Measurements from ENCODE around the gene KRTAP12-4.
"Not testable (repeated sequence)": the region's sequence is repeated elsewhere in the genome, so short reads cannot be mapped to it uniquely, and the experiment has no call there.

KRTAP12-4 gene

DNA sequence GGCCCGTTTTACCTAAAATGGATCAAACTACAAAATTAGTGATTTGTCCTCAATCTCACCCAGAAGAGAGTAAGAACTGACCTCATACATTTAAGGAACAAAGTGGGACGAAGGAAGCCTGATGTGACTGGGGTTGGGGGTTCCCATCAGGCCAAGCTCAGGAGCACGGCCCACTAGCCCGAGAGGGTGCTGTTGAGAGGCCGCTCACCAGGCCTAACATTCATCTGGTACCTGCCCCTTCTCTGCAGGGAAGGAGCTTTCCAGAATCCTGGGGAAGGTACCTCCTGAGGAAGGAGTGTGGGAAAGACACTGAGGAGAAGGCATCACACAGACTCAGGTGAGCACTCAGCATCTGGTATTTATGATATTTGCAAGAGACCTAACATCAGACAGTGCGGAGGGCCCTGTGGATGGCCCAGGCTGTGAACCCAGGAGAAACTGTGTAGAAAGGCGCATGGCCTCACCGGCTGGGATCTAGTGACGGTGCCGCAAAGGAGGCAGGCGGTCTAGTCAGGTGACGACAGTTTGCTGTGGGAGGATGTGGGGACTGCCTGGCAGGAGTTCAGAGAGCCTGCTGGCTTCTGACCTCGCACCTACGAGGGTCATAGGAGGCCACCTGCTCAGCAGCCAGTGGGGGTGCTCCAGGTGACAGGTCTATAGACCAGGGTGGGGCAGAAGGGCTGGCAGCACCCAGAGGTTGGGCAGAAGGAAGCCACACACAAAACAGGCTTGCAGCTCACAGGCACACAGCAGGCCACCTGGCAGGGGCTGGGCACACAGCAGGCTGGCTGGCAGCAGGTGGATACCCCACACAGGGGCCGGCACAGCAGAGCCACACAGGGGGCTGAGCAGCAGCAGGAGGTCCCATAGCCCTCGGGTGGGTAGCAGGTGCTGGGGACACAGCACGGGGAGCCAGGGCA lies 543 bp downstream of the KRTAP12-4 start:
- no peak for DNase-seq

DNA sequence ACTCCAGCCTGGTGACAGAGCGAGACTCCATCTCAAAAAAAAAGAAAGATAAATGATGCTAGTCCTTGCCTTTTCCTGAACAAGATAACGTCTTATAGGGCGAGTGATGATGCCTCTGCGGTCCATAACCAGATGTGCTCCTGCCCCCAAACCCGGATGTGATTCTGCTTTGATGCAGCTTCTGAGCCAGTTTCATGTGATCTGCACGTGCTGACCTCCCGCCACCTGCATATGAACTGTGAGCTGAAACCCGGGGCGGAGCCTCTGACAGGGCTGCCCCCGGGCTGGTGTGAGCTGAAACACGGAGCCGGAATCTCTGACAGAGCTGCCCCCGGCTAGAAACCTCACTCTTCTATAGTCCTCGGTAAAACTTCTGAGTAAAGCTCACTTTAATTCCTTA lies 1.3 kb downstream of the KRTAP12-4 start:
- no peak for DNase-seq

DNA sequence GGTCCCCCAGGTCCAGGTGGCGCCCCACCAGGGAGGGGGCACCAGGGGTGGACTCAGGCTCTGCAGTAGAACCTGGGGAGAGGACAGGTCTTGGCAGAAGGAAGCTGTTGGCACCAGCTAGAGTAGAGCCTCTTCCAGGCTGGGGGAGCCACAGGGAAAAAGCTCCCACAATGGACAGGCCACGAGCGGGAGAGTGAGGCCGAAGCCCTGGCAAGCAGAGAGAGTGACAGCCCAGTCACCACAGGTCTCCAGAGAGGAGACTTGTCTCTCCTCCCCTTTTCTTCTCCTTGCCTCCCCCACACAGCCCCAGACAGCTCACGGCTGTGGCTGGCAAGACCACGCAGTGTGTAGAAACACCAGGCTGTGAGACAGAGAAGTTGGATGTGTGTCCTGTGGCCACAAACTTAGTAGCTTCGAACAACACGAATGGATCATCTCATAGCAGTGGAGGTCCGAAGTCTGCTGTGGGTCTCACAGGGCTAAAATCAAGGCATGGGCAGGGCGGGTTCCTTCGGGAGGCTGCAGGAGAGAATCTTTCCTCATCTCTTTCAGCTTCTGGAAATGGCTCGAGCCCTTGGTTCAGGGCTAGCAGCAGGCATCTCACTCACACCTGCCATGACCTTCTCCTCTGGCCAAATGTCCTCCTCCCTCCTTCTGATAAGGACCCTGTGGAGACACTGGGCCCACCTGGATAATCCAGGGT lies 3.3 kb downstream of the KRTAP12-4 start:
- no peak for DNase-seq

DNA sequence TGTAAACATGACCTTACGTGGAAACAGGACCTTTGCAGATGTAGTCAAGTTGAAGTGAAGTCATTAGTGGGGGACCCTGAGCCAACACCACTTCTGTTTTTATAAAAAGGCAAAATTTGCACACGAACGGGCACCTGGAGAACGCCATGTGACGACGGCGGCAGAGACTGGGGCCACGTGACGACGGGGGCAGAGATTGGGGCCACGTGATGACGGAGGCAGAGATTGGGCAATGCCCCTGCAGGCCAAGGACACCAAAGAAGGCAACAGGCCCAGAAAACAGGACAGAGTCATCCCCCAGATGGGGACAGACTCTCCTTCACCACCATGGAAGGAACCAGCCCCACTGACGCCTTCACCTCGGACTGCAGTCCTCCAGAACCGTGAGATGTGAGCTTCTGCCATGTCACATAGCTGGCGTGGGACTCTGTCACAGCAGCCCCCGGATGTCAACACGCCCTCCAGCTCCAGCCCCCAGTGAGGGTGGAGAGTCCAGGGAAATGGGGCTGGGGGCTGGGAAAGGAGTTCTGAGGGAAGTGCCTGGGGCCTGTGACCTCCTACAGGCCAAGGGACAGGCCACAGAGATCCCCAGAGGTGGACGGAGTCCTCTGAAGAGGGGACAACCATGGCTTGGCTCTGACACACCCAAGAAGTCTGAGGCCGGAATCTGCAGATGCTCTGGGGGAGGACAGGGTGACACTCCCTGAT lies 4.0 kb downstream of the KRTAP12-4 start:
- DNase-seq = no peak

DNA sequence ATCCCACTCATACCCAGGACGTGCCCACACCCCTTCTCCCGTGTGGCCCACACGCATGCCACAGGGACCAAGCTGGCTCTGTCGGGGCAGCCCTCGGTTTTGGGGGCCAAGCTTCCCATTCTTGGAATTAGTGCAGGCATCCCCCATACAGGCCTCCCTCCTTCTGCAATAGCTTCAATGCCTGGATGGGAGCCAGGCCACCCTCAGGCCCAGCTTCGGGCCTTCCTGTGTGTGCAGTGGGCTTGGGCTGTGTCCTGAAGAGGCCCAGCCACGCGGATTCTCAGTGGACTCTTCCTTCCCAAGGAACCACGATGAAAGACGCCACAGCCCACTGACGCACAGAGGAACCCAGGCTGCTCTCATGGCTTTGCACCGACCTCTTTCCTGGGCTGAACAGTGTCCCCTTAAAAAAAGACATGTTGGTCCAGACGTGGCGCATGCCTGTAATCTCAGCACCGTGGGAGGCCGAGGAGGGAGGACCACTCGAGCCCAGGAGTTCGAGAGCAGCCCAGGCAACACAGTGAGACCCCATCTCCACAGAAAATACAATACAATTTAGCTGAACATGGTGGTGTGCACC lies 4.8 kb downstream of the KRTAP12-4 start:
- DNase-seq = no peak

DNA sequence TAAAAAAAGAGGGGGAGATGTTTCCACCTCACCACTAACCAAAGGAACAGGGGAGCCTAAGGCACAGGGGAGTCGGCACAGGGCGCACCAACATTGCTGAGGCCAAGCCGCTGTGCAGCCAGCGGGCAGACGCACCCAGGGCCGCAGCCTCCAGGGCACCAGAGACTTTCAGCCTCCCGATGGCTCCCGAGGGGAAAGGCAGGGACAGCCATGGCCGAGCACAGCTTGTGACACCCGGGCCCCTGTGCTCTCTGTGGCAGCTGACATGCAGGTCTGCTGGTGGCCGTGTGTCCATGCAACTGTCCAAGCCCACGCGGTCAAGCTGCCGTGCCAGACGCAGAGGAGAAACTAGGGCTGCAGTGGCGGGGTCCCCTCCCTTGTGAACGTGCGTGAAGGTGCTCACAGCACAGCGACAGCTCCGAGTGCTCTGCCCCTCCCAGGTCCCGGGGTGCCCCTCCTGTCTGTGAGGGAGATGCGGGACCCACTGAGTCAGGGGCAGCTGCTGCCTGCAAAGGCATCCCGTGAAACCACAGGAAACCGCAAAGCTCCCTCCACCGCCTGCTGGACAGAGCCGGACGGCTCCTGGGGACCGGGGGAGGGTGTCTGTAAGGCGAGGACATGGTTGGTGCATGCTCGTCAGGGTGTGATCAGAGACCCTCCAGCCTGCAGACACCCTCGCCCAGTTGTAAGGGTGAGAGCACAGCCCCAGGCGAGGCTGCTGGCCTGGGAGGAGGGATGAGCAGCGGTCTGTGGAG lies 5.7 kb downstream of the KRTAP12-4 start:
- DNase-seq = no peak

DNA sequence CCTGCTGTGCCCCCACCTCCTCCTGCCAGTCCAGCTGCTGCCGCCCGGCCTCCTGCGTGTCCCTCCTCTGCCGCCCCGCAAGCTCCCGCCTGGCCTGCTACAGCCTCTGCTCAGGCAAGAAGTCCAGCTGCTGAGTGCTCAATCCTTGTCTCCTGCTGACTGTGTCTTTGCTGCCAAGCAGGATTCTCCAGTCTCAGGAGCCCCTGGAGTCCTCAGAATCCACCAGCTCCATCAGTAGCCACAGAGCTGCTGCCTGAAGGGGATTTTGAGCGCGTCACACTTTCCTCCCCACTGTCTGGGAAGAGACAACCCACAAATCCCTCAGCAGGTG lies 7.3 kb downstream of the KRTAP12-4 start:
- no peak for DNase-seq

DNA sequence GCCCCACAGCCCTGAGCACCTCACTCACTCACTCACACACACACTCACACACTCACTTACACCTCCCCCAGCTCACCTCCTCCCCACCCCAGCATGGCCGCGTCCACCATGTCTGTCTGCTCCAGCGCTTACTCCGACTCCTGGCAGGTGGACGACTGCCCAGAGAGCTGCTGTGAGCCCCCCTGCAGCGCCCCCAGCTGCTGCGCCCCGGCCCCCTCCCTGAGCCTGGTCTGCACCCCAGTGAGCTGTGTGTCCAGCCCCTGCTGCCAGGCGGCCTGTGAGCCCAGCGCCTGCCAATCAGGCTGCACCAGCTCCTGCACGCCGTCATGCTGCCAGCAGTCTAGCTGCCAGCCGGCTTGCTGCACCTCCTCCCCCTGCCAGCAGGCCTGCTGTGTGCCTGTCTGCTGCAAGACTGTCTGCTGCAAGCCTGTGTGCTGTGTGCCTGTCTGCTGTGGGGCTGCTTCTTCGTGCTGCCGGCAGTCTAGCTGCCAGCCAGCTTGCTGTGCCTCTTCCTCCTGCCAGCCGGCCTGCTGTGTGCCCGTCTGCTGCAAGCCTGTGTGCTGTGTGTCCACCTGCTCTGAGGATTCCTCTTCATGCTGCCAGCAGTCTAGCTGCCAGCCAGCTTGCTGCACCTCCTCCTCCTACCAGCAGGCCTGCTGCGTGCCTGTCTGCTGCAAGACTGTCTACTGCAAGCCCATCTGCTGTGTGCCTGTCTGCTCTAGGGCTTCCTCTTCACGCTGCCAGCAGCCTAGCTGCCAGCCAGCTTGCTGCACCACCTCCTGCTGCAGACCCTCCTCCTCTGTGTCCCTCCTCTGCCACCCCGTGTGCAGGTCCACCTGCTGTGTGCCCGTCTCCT lies 7.9 kb downstream of the KRTAP12-4 start, which contains the start of gene KRTAP10-11:
TSS of gene KRTAP10-11 (plus strand) at position 49 of the 856 bp plus-strand sequence. CDS start at position 94, 45 bp downstream.
- not testable (repeated sequence) for DNase-seq

DNA sequence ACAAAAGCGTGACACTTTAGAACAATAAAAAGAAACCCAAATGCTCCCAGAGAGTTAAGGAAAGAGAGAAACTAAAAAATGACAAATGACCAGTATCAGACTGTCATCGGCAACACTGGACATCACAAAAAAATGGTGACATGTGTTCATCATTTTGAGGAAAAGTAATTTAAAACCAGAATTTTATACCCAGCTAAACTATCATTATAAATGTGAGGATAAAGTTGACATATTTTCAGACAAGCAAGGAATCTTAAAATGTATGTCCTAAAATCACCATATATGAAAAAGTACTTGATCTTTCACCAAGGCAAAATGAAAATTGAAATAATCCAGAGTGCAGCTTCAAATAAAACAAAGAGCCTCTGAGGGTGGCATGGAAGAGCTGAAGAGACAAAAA lies 9.6 kb downstream of the KRTAP12-4 start:
- DNase-seq = no peak

DNA sequence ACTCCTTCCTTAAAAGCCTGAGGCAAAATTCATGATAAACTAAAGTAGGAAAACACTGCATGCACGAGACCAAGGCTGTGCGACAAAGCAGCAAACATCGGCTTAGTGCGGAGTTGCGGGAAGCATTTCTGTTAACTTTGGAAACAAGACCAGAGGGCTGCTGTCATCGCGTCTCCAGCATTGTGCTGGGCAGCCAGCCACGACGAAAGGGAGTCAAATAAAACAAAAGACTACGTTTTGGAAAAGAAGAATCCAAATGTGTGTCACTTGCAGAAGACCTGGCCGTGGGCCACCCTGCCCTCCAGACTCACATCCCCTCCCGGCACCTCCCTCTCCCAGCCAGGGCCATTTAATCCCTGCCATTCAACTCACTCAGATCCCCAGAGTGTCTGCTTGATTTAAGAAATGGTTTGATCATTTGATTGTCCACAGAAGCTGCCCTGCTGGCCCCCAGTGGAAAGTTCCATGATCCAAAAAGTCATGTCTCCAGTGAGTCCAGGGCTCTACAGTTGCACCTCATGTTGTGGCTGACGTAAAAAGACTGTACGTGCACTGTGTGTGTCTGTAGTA lies 10.6 kb downstream of the KRTAP12-4 start:
- no peak for DNase-seq

DNA sequence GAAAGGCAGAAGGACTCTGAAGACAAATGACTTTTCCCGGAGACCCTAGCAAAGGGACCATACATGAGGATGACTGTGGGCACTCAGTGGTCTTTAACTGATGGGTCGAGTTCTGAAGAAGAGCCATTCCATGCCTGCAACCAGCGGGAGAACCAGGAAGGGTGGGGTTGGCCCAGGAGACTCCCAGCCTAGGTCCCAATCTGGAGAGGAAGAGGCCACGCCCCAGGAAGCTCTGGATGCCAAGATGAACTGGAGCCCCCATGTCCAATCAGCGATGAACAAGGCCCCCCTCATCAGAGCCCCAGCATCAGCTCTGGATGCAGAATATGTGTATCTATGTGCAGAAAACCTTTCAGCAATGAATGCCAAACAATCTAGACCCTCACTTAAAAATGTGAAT lies 13.7 kb downstream of the KRTAP12-4 start:
- no peak for DNase-seq

DNA sequence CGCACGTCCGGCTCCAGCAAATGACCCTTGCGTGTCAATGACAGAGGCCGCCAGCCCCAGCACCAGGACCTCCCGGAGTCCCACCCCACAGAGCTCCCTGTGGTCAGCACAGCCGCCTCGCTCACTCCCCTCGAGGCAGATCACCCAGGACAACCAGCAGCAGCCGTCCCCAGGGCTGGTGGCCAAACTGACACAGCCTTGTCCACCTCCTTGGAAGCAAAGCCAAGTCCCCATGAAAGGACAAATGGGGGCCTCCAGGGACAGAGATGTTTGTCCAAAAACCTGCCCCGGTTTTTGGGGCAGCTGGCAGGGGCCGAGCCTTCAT lies 15.2 kb downstream of the KRTAP12-4 start:
- no peak for DNase-seq

DNA sequence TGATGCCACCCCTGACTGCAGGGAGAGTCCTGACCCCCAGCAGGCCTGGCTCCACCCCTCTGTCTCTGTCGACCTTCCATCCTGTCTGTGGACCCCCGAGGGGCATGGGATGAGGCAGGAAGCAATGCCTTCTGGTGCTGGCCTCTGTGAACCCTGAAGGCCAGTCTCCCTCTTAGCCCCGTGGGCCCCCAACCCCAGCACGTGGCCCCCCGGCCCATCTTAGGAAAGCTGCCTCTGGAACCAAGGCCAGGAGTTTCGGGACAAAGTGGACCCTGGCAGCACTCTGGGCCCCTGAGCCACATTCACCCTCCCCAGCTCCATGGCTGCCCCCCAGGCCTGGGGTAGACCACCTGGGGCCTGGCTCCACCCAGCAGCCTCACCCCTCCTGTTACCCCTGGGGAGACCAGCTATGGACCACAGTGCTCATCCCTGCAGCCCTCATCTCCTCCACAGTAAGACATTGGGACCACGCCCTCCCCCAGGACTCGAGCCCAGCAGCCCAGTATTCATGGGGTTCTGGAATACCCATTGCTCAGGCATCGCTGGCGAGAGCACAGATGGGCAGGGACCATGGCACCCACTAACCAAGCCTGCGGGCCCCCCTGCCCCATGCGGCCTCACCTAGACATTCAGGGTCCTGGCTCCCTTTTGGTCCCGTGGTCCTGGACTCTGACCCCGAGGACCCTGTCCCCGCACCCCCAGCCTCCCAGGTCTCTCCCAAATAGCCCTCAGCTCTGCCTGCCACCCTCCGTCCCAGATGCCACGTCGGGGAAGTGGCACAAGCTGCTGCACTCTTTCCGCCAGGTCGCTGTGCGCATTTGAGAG lies 15.7 kb downstream of the KRTAP12-4 start:
- DNase-seq = not testable (repeated sequence)

DNA sequence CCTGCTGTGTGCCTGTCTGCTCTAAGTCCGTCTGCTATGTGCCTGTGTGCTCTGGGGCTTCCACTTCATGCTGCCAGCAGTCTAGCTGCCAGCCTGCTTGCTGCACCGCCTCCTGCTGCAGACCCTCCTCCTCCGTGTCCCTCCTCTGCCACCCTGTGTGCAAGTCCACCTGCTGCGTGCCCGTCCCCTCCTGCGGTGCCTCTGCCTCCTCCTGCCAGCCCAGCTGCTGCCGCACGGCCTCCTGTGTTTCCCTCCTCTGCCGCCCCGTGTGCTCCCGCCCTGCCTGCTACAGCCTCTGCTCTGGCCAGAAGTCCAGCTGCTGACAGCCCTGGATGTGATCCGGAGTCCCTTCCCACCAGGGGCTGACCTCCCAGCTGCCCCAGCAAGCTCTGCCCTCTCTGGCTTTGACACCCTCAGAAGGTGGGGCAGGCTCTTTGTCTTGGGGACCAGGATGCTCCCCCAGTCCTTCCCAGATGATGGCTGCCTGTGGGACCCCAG lies 16.6 kb downstream of the KRTAP12-4 start:
- DNase-seq = not testable (repeated sequence)

DNA sequence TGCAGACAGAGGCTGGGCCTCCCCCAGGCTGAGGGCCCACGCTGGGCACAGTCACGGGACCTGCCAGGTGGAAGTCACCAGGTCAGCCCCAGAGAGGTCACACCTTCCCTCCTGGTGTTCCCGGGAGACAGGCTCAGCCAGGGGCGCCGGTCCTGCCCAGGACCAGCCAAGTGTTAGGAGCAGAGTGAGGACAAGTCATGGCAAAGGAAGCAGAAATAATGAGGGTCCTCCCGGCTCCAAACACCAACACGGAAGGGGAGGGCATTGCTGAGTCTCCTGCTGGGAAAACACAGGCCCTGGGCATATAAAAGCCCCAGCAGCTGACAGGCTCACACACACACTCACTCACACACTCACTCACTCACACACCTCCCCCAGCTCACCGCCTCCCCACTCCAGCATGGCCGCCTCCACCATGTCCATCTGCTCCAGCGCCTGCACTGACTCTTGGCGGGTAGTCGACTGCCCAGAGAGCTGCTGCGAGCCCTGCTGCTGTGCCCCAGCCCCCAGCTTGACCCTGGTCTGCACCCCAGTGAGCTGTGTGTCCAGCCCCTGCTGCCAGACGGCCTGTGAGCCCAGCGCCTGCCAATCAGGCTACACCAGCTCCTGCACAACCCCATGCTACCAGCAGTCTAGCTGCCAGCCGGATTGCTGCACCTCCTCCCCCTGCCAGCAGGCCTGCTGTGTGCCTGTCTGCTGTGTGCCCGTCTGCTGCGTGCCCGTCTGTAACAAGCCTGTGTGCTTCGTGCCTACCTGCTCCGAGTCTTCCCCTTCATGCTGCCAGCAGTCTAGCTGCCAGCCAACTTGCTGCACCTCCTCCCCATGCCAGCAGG lies 17.2 kb downstream of the KRTAP12-4 start, which contains the start of gene KRTAP10-10:
TSS of gene KRTAP10-10 (plus strand) at position 339 of the 833 bp plus-strand sequence. CDS start at position 401, 62 bp downstream.
- DNase-seq = no peak

DNA sequence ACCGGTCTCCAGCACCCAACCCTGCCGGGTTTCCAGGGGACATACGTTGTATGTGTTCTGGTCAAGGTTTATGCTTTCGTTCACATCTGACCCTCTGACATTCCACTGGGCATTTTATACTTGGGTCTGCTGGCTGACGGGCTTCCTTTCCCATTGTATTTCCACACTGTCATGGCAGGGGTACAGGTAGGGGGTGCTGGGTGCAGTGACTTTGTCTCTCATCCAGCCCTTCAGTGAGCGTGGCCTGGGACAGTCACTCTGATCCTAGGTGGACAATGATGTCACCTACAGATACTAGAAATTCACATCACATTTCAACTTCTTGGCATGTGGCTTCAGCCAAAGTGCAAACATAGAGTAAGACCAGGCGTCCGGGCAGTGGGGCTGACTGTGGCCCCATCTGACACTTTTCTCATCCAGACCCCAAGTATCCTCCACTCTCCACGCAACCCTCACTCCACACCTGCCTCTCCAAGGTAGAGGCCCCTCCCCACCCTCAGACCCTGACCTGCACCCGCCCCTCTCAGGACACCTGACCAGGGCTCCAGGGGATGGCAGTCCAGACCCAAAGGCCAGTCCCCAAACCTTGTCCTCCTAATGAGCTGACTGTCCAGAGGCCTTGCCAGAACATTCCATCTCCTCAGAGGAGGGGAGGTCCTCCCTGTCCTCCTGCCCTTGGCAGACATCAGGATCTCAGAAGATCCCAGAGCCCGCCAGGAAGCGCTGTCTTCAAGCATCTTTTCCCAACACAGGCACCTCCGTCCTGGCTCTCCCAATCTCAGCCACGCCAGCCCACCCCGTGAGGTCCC lies 18.0 kb downstream of the KRTAP12-4 start:
- no peak for DNase-seq

DNA sequence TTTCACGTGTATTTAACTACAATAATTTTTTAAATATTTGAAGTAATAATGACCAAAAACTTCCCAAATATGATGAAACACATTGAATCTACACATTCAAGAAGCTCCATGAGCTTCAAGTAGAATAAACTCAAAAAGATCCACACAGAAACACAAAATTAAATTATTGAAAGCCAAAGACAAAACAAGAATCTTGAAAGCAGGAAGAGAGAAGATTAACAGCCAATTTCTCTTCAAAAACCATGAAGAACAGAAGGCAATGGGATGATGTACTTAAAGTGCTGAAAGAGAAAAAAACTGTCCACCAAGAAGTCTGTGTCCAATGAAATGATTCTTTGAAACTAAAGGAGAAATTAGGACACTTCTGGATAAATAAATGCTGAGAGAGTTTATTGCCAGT lies 22.4 kb downstream of the KRTAP12-4 start:
- no peak for DNase-seq

DNA sequence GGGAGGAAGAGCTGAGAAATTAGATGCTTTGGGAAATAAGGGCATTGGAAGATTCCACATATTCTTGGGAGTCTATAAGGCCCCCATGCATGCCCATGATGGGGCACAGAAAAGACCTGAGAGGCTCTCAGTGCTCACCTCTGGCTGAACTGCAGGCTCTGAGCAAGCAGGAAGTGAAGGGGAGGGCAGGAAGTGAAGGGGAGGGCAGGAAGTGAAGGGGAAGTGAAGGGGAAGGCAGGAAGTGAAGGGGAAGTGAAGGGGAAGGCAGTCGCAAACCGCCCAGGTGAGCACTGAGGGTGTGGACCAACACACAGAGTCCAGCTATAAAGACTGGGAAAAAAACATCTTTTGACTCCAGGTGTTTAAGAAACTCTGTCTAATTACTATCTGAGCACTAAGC lies 24.0 kb downstream of the KRTAP12-4 start:
- DNase-seq = no peak
